Measurements from ENCODE around the gene XPR1. TPM values are rescaled to one million over a fixed set of nuclear protein-coding genes. Genes with fewer than 3 reads are reported as not detected.

Gene XPR1
- total RNA-seq: 36.3 to 38.1 TPM (median 37.9 TPM) in 3 replicates

- peaks cover 15% of the 10 kb centered on the region for H3K4me1 Mint-ChIP-seq
- DNase-seq (ENCODE audit: low spot score in 2 of 2, unreplicated experiment in 2 of 2): peak; percentile 92 to 97
- H3K27me3 Mint-ChIP-seq (ENCODE audit: low read depth): no peaks in the 10 kb centered on the region
- peak within 1 kb of the TSS; percentile 86 for H3K27ac Mint-ChIP-seq
- TF ChIP-seq, protein P1, sequence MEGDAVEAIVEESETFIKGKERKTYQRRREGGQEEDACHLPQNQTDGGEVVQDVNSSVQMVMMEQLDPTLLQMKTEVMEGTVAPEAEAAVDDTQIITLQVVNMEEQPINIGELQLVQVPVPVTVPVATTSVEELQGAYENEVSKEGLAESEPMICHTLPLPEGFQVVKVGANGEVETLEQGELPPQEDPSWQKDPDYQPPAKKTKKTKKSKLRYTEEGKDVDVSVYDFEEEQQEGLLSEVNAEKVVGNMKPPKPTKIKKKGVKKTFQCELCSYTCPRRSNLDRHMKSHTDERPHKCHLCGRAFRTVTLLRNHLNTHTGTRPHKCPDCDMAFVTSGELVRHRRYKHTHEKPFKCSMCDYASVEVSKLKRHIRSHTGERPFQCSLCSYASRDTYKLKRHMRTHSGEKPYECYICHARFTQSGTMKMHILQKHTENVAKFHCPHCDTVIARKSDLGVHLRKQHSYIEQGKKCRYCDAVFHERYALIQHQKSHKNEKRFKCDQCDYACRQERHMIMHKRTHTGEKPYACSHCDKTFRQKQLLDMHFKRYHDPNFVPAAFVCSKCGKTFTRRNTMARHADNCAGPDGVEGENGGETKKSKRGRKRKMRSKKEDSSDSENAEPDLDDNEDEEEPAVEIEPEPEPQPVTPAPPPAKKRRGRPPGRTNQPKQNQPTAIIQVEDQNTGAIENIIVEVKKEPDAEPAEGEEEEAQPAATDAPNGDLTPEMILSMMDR (IDR thresholded peaks at IDR 0.05; ENCODE audit: unreplicated experiment): no peak
- no peaks in the 10 kb centered on the region for H3K9me3 Mint-ChIP-seq
- H3K4me3 Mint-ChIP-seq: peak within 1 kb of the TSS; percentile 6
- H3K36me3 Mint-ChIP-seq: no peaks in the 10 kb centered on the region
These were observed at the start of gene XPR1 for GRCh38 chr1:180631766-180632325. Gene XPR1, plus strand, starts transcription at chr1:180632022. Its CDS starts 180 bp downstream, at chr1:180632202.

DNA sequence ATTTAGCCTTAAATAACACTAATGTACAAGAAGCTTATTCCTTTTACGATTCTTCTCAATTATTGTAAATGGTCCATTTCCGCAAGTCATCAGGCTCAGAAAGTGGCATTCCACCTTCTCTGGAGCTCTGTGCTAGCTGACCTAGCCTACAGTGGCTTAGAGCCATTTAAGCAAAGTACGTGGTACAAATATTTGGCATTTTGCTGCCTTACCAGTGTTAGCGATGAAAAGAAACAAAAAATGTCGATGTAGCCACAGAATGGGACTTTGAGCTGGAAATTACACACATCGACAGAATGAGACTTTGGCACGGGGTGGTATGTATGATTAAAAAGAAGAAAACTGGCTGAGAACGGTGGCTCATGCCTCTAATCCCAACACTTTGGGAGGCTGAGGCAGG lies 47.0 kb upstream of the XPR1 start:
- TF ChIP-seq, protein P1 (IDR thresholded peaks at IDR 0.05; ENCODE audit: unreplicated experiment): no peak
- no peak for DNase-seq (ENCODE audit: low spot score in 2 of 2, unreplicated experiment in 2 of 2)
- Mint-ChIP-seq H3K9me3 (peaks cover 18% of the 10 kb centered on the region), H3K4me1 (peaks cover 27% of the 10 kb centered on the region), H3K4me3 (no peak overlapping the region), H3K27ac (peak overlapping the region; percentile 92), H3K27me3 (ENCODE audit: low read depth) (no peaks in the 10 kb centered on the region), H3K36me3 (peaks cover 3% of the 10 kb centered on the region)

- H3K9me3 Mint-ChIP-seq: peaks cover 18% of the 10 kb centered on the region
- no peak for DNase-seq (ENCODE audit: low spot score in 2 of 2, unreplicated experiment in 2 of 2)
- H3K36me3 Mint-ChIP-seq: peaks cover 3% of the 10 kb centered on the region
- no peaks in the 10 kb centered on the region for H3K27me3 Mint-ChIP-seq (ENCODE audit: low read depth)
- TF ChIP-seq, protein P1 (IDR thresholded peaks at IDR 0.05; ENCODE audit: unreplicated experiment): no peak
- no peak overlapping the region for H3K4me3 Mint-ChIP-seq
- peak overlapping the region; percentile 92 for H3K27ac Mint-ChIP-seq
- H3K4me1 Mint-ChIP-seq: peaks cover 22% of the 10 kb centered on the region
These were observed 45.8 kb upstream of the XPR1 start for GRCh38 chr1:180585994-180586359.

DNA sequence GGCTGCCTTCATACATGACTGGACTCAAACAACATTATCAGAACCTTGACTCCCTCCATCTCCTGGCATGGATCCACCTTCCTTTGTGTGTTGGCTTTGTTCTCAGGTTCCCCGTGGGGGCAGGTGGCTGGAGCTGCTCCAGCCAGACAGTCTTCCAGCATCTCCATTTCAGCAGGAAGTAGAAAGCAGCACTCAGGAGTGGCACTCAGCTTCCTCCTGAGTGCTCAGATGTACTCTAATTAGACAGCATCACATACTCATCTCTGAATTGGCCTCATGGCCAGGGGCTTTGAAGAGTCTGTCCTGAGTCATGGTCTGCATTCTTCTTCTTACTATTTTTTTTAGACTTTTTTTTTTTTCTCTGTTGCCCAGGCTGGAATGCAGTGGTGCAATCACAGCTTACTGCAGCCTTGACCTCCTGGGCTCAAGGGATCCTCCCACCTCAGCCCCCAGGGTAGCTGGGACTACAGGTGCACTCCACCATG lies 45.1 kb upstream of the XPR1 start:
- H3K4me3 Mint-ChIP-seq: no peak overlapping the region
- TF ChIP-seq, protein P1 (IDR thresholded peaks at IDR 0.05; ENCODE audit: unreplicated experiment): no peak
- H3K27me3 Mint-ChIP-seq (ENCODE audit: low read depth): no peaks in the 10 kb centered on the region
- peak overlapping the region; percentile 85 for H3K27ac Mint-ChIP-seq
- H3K9me3 Mint-ChIP-seq: peaks cover 18% of the 10 kb centered on the region
- DNase-seq (ENCODE audit: low spot score in 2 of 2, unreplicated experiment in 2 of 2): no peak
- H3K36me3 Mint-ChIP-seq: peaks cover 3% of the 10 kb centered on the region
- peaks cover 22% of the 10 kb centered on the region for H3K4me1 Mint-ChIP-seq

GRCh38 chr1:180588121-180588520 lies 43.7 kb upstream of the XPR1 start:
- H3K27me3 Mint-ChIP-seq (ENCODE audit: low read depth): no peaks in the 10 kb centered on the region
- peaks cover 22% of the 10 kb centered on the region for H3K4me1 Mint-ChIP-seq
- H3K36me3 Mint-ChIP-seq: peaks cover 3% of the 10 kb centered on the region
- TF ChIP-seq, protein P1 (IDR thresholded peaks at IDR 0.05; ENCODE audit: unreplicated experiment): no peak
- no peak for DNase-seq (ENCODE audit: low spot score in 2 of 2, unreplicated experiment in 2 of 2)
- H3K4me3 Mint-ChIP-seq: no peak overlapping the region
- no peak overlapping the region for H3K27ac Mint-ChIP-seq
- H3K9me3 Mint-ChIP-seq: peaks cover 18% of the 10 kb centered on the region
